M059J (cell line): Measurements from ENCODE around the gene CHRNA7. TPM values are rescaled to one million over a fixed set of nuclear protein-coding genes. Genes with fewer than 3 reads are reported as not detected.

Experiments used
- DNase-seq: peaks from one replicate; pipeline ENCODE4 v3.0.0-alpha.2; 2012; ENCODE audit warnings: low read depth
- total RNA-seq: library from RNA; depleted of rRNA; stranded (reverse); fragments of >200 nt; shearing (Covaris generic); gene quantifications from 2 replicates; pipeline ENCODE4 v1.2.3, GENCODE V29; 2014; rRNA removed

Gene CHRNA7
- 1.8 and 2.0 TPM in 2 replicates for total RNA-seq

GRCh38 chr15:32029862-32030781 lies at the start of gene CHRNA7:
Gene CHRNA7 (plus strand): TSS chr15:32030515. CDS start chr15:32030595, 80 bp downstream.
- peak; percentile 8 for DNase-seq

GRCh38 chr15:31985607-31986006 lies 44.7 kb upstream of the CHRNA7 start:
- no peak for DNase-seq

- no peak for DNase-seq
Observed at GRCh38 chr15:31993062-31993461, 37.3 kb upstream of the CHRNA7 start.

GRCh38 chr15:31997711-31998110 lies 32.6 kb upstream of the CHRNA7 start:
- DNase-seq, result no peak

GRCh38 chr15:32003558-32003957 lies 26.8 kb upstream of the CHRNA7 start:
- DNase-seq, result no peak

GRCh38 chr15:32004249-32004648 lies 26.1 kb upstream of the CHRNA7 start:
- DNase-seq, result no peak

GRCh38 chr15:32007355-32007960 lies 22.9 kb upstream of the CHRNA7 start:
- no peak for DNase-seq

- DNase-seq, result no peak
Observed at GRCh38 chr15:32014953-32015352, 15.4 kb upstream of the CHRNA7 start.

GRCh38 chr15:32020156-32020555 lies 10.2 kb upstream of the CHRNA7 start:
- DNase-seq, result no peak

- no peak for DNase-seq
Observed at GRCh38 chr15:32028921-32029320, 1.4 kb upstream of the CHRNA7 start.

GRCh38 chr15:32029409-32029861 lies 880 bp upstream of the CHRNA7 start:
- no peak for DNase-seq

- no peak for DNase-seq
Observed at GRCh38 chr15:32030795-32031194, 480 bp downstream of the CHRNA7 start.

GRCh38 chr15:32033186-32033890 lies 3.0 kb downstream of the CHRNA7 start:
- DNase-seq, result no peak

- no peak for DNase-seq
Observed at GRCh38 chr15:32034106-32034505, 3.8 kb downstream of the CHRNA7 start.

GRCh38 chr15:32035285-32035684 lies 5.0 kb downstream of the CHRNA7 start:
- no peak for DNase-seq

GRCh38 chr15:32036971-32037370 lies 6.7 kb downstream of the CHRNA7 start:
- no peak for DNase-seq

- DNase-seq, result no peak
Observed at GRCh38 chr15:32041294-32041693, 11.0 kb downstream of the CHRNA7 start.

GRCh38 chr15:32042269-32042972 lies 12.1 kb downstream of the CHRNA7 start:
- peak; percentile 5 for DNase-seq

- no peak for DNase-seq
Observed at GRCh38 chr15:32053719-32054118, 23.4 kb downstream of the CHRNA7 start.

GRCh38 chr15:32057876-32058425 lies 27.6 kb downstream of the CHRNA7 start:
- DNase-seq, result no peak

- no peak for DNase-seq
Observed at GRCh38 chr15:32060706-32061105, 30.4 kb downstream of the CHRNA7 start.
